Endothelial cell of umbilical vein (primary cell): Measurements from ENCODE around the gene LCN2. TPM values are rescaled to one million over a fixed set of nuclear protein-coding genes. Genes with fewer than 3 reads are reported as not detected.
A peak's percentile ranks its signal among the peaks of the same experiment; 100 is the strongest.

Experiments
- BruUV-seq: library from RNA; stranded (reverse); fragments of 400-500 nt; replicated peaks from 2 replicates; lab custom pipeline; 2021; lab: Mats Ljungman, UMichigan
- CTCF ChIA-PET: fragments of 300-600, 350-600 bp; sonication (Branson Sonifier 250); formaldehyde crosslinking; loops from one replicate; lab custom pipeline; 2021; ENCODE audit warnings: antibody characterized with exemption, inconsistent platforms; lab: Charles Lee
- POLR2A ChIA-PET: fragments of 300-600, 350-600 bp; sonication (Branson Sonifier 250); formaldehyde crosslinking; loops from one replicate; lab custom pipeline; 2021; ENCODE audit warnings: antibody characterized with exemption, inconsistent platforms; lab: Charles Lee
- DNase-seq: peaks from one replicate; pipeline ENCODE4 v3.0.0-alpha.2; 2011; ENCODE audit warnings: low read depth, low spot score
- FAIRE-seq: peaks from 2 replicates; lab custom pipeline; 2011; peaks lifted over from hg19 to GRCh38; lab: Jason Lieb, UNC
- H2AFZ ChIP-seq: 2 replicates; pipeline ENCODE4 v1.6.0; 2012; ENCODE audit warnings: low read depth, low read length, control low read depth, inconsistent platforms
- H3K27ac ChIP-seq: 2 replicates; pipeline ENCODE4 v1.5.1; 2011; ENCODE audit warnings: low read depth, mild to moderate bottlenecking, control low read depth, low read length, moderate library complexity; ENCODE audit not compliant: insufficient read depth
- H3K27me3 ChIP-seq, 2 experiments: 2 replicates each; pipeline versions ENCODE4 v1.6.0 to v1.6.1; 2011; ENCODE audit warnings: low read length in 2 of 2, mixed read lengths in 1 of 2; ENCODE audit not compliant: control insufficient read depth in 2 of 2, insufficient read depth in 2 of 2
- H3K36me3 ChIP-seq, 2 experiments: 2 replicates in 1 of 2; 3 replicates in 1 of 2; pipeline ENCODE4 v1.5.1; 2011; ENCODE audit warnings: low read length in 2 of 2, mild to moderate bottlenecking in 1 of 2, moderate library complexity in 1 of 2; ENCODE audit not compliant: control insufficient read depth in 2 of 2, insufficient read depth in 2 of 2; ENCODE audit errors: extremely low read depth in 1 of 2
- H3K4me1 ChIP-seq: 3 replicates; pipeline ENCODE4 v1.5.1; 2011; ENCODE audit warnings: mild to moderate bottlenecking, low read length; ENCODE audit not compliant: control insufficient read depth, insufficient read depth; ENCODE audit errors: extremely low read depth
- H3K4me2 ChIP-seq: 2 replicates; pipeline ENCODE4 v1.6.1; 2011; ENCODE audit warnings: low read length, control low read depth, mixed read lengths; ENCODE audit not compliant: insufficient read depth
- H3K4me3 ChIP-seq, 3 experiments: fragments of 200-600 bp in 1 of 3; sonication (generic), shearing (Covaris generic) in 1 of 3; replicated peaks in 1 of 3; 2 replicates each; pipeline ENCODE4 v1.5.1; 2011 to 2016; ENCODE audit warnings: control low read depth in 3 of 3, low read length in 3 of 3, mild to moderate bottlenecking in 2 of 3, inconsistent platforms in 1 of 3, low read depth in 1 of 3, moderate library complexity in 1 of 3; ENCODE audit not compliant: insufficient read depth in 1 of 3
- H3K79me2 ChIP-seq: 2 replicates; pipeline ENCODE4 v1.6.0; 2012; ENCODE audit warnings: low read length, inconsistent platforms; ENCODE audit not compliant: control insufficient read depth, insufficient read depth
- H3K9ac ChIP-seq: replicated peaks from 2 replicates; pipeline ENCODE3; 2011; ENCODE audit warnings: low read length, control low read depth; ENCODE audit not compliant: insufficient read depth; ENCODE audit errors: extremely low read depth
- H3K9me1 ChIP-seq: replicated peaks from 3 replicates; pipeline ENCODE4 v1.6.0; 2011; ENCODE audit warnings: mild to moderate bottlenecking, low read length; ENCODE audit not compliant: control insufficient read depth, insufficient read depth; ENCODE audit errors: extremely low read depth
- H3K9me3 ChIP-seq: replicated peaks from 2 replicates; pipeline ENCODE4 v1.5.1; 2012; ENCODE audit warnings: low read length, inconsistent platforms; ENCODE audit not compliant: control insufficient read depth, insufficient read depth
- H4K20me1 ChIP-seq: replicated peaks from 2 replicates; pipeline ENCODE3; 2011; ENCODE audit warnings: mild to moderate bottlenecking, low read length; ENCODE audit not compliant: control insufficient read depth, insufficient read depth; ENCODE audit errors: extremely low read depth
- CTCF ChIP-seq, 2 donors: IDR thresholded peaks; 1 replicate in 1 of 2; 2 replicates in 1 of 2; pipeline ENCODE4 v1.5.1; 2011; ENCODE audit warnings: low read length in 2 of 2, mild to moderate bottlenecking in 2 of 2, moderate library complexity in 2 of 2, control low read depth in 1 of 2, inconsistent platforms in 1 of 2, low read depth in 1 of 2; ENCODE audit not compliant: insufficient read depth in 1 of 2; ENCODE audit errors: extremely low read depth in 1 of 2
- EZH2 ChIP-seq: IDR thresholded peaks from 2 replicates; pipeline ENCODE4 v1.6.1; 2012; ENCODE audit warnings: borderline replicate concordance, low read depth, mild to moderate bottlenecking, moderate library complexity, low read length, inconsistent platforms; ENCODE audit not compliant: severe bottlenecking
- FOS ChIP-seq: IDR thresholded peaks from 2 replicates; pipeline ENCODE4 v1.6.1; 2011; ENCODE audit warnings: mild to moderate bottlenecking, low read length, moderate library complexity, borderline replicate concordance; ENCODE audit not compliant: insufficient read depth
- GATA2 ChIP-seq: IDR thresholded peaks from 2 replicates; pipeline ENCODE4 v1.7.0; 2011; ENCODE audit warnings: low read depth, mild to moderate bottlenecking, moderate library complexity, mixed read lengths, low read length; ENCODE audit not compliant: insufficient read length, insufficient read depth
- JUN ChIP-seq: IDR thresholded peaks from 2 replicates; pipeline ENCODE4 v1.6.1; 2011; ENCODE audit warnings: borderline replicate concordance, low read depth; ENCODE audit not compliant: insufficient read length, insufficient read depth
- MAX ChIP-seq: IDR thresholded peaks from 2 replicates; pipeline ENCODE4 v1.6.1; 2011; ENCODE audit not compliant: insufficient read depth, insufficient read length
- MYC ChIP-seq: IDR thresholded peaks from one replicate; pipeline ENCODE4 v1.6.1; 2011; ENCODE audit warnings: mild to moderate bottlenecking, low read depth, low read length
- POLR2A ChIP-seq: IDR thresholded peaks from 2 replicates; pipeline ENCODE4 v1.6.1; 2012; ENCODE audit warnings: low read depth, mild to moderate bottlenecking, control low read depth, low read length
- POLR2AphosphoS5 ChIP-seq: IDR thresholded peaks from 2 replicates; pipeline ENCODE4 v1.6.1; 2012; ENCODE audit warnings: low read depth, mild to moderate bottlenecking, control low read depth, low read length, moderate library complexity; ENCODE audit not compliant: insufficient read depth
- dilution Hi-C: fragments of 300-500 bp; cut with MboI; formaldehyde crosslinking; loops from one replicate; pipeline ENCODE4 v1.15.0; 2019; ENCODE audit warnings: low sequenced_read_pairs; ENCODE audit not compliant: extremely low pct_ligation_motif_present
- intact Hi-C: fragments of 100-400 bp; cut with micrococcal nuclease; formaldehyde crosslinking; loops from one replicate; pipeline ENCODE4 v1.10.0; 2022
- polyA plus RNA-seq, 4 experiments: library from polyadenylated mRNA; depleted of rRNA in 3 of 4; stranded (reverse) in 3 of 4; unstranded in 1 of 4; fragments of >200 nt; gene quantifications; 2 replicates each; pipeline versions ENCODE4 v1.2.1 to v1.2.3, GENCODE V29; 2011 to 2012; ENCODE audit warnings: missing spikeins in 1 of 4
- total RNA-seq: library from RNA; stranded (reverse); gene quantifications from 2 replicates; pipeline ENCODE4 v1.2.3, GENCODE V29; 2021

The LCN2 gene
- total and polyA plus RNA-seq, 2 donors (not counting 3 experiments of a cell fraction or from before 2014, with no cell fraction given) = not detected

- DNase-seq (no peak), FAIRE-seq (no peak)
- H3K79me2 ChIP-seq = no peaks in the 10 kb centered on the region
- H3K27me3 ChIP-seq = no peaks in the 10 kb centered on the region
- H3K4me1 ChIP-seq = peaks cover 3% of the 10 kb centered on the region
- POLR2A ChIA-PET = no interaction called here
- no peak overlapping the region for H3K4me3 ChIP-seq
- dilution Hi-C loops = no loop called here
- H3K9me1 ChIP-seq = no peaks in the 10 kb centered on the region
- intact Hi-C loops = no loop called here
- no peak overlapping the region for H3K27ac ChIP-seq
- CTCF ChIA-PET = no interaction called here
- no peak overlapping the region for H3K9ac ChIP-seq
- BruUV-seq = TSS peak; percentile 74
- no peak overlapping the region for H2AFZ ChIP-seq
- H3K36me3 ChIP-seq = peaks cover 8 to 65% of the 10 kb centered on the region in 2 experiments
- H4K20me1 ChIP-seq = no peaks in the 10 kb centered on the region
- H3K9me3 ChIP-seq = no peaks in the 10 kb centered on the region
- H3K4me2 ChIP-seq = no peak overlapping the region
- TF ChIP-seq POLR2AphosphoS5 (no peak), JUN (no peak), GATA2 (no peak), EZH2 (no peak), POLR2A (no peak), FOS (no peak)
Observed at GRCh38 chr9:128166169-128166568, 16.9 kb downstream of the LCN2 start.

- no TSS peak for BruUV-seq
- no peaks in the 10 kb centered on the region for H4K20me1 ChIP-seq
- intact Hi-C loops (no loop called here), dilution Hi-C loops (no loop called here)
- DNase-seq = no peak
- peaks cover 8 to 63% of the 10 kb centered on the region in 2 experiments for H3K36me3 ChIP-seq
- no peak overlapping the region for H3K9ac ChIP-seq
- H3K79me2 ChIP-seq = no peaks in the 10 kb centered on the region
- no peak overlapping the region for H2AFZ ChIP-seq
- no peak for TF ChIP-seq FOS
- TF ChIP-seq EZH2 = no peak
- TF ChIP-seq GATA2 = no peak
- no peak for TF ChIP-seq JUN
- no peak for TF ChIP-seq POLR2AphosphoS5
- no peak for TF ChIP-seq MAX
- TF ChIP-seq MYC = no peak
- TF ChIP-seq CTCF (IDR thresholded peaks at IDR 0.05; ENCODE audit: extremely low read depth in 1 of 2, insufficient read depth in 1 of 2, low read depth in 1 of 2, low read length in 2 of 2) = no peak
- no peak for TF ChIP-seq POLR2A
- no peaks in the 10 kb centered on the region for H3K27me3 ChIP-seq
- no peak overlapping the region for H3K4me2 ChIP-seq
- H3K4me3 ChIP-seq = no peak overlapping the region
- ChIA-PET CTCF (no interaction called here), POLR2A (no interaction called here)
- H3K27ac ChIP-seq = no peak overlapping the region
- no peaks in the 10 kb centered on the region for H3K4me1 ChIP-seq
- H3K9me3 ChIP-seq = no peaks in the 10 kb centered on the region
- H3K9me1 ChIP-seq = no peaks in the 10 kb centered on the region
- no peak for FAIRE-seq
Observed at GRCh38 chr9:128167209-128167608, 18.0 kb downstream of the LCN2 start.
